Choroid plexus epithelial cell (primary cell): ENCODE data around the gene PROCA1.
"Not testable (repeated sequence)": the region's sequence is repeated elsewhere in the genome, so short reads cannot be mapped to it uniquely, and the experiment has no call there.

Source experiments
- DNase-seq: peaks from one replicate; pipeline ENCODE4 v3.0.0-alpha.2; 2010; ENCODE audit warnings: low read depth
- H3K4me3 ChIP-seq: 2 replicates; pipeline ENCODE4 v1.5.1; 2011; ENCODE audit warnings: low read depth, mild to moderate bottlenecking, control low read depth, low read length, moderate library complexity
- TF ChIP-seq, protein P1 (sequence below): conservative IDR thresholded peaks from 2 replicates; pipeline ENCODE4 v1.5.1; 2011; ENCODE audit warnings: low read depth, mild to moderate bottlenecking, control low read depth, inconsistent platforms, low read length, moderate library complexity

The PROCA1 gene

DNA sequence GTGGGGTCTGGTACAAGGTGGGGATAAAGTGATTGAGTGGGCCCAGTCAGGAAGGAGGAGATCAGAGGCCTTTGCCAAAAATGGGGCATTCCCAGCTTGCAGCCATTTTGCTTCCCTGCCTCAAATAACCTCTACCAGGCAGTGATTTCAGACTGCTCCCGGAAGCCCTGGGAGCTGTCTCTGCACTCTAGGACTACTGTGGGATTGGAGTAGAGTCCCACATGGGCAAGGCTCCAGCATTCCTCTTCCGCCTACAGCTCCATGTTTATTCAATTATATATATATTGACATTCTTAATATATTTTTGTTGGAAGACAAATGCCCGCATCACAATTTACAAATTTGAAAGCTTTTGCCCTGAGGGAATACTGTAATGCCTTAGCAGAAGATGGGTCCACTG is 36.2 kb downstream of the PROCA1 start:
- no peak overlapping the region for H3K4me3 ChIP-seq
- no peak for DNase-seq
- TF ChIP-seq, protein P1, sequence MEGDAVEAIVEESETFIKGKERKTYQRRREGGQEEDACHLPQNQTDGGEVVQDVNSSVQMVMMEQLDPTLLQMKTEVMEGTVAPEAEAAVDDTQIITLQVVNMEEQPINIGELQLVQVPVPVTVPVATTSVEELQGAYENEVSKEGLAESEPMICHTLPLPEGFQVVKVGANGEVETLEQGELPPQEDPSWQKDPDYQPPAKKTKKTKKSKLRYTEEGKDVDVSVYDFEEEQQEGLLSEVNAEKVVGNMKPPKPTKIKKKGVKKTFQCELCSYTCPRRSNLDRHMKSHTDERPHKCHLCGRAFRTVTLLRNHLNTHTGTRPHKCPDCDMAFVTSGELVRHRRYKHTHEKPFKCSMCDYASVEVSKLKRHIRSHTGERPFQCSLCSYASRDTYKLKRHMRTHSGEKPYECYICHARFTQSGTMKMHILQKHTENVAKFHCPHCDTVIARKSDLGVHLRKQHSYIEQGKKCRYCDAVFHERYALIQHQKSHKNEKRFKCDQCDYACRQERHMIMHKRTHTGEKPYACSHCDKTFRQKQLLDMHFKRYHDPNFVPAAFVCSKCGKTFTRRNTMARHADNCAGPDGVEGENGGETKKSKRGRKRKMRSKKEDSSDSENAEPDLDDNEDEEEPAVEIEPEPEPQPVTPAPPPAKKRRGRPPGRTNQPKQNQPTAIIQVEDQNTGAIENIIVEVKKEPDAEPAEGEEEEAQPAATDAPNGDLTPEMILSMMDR: no peak

DNA sequence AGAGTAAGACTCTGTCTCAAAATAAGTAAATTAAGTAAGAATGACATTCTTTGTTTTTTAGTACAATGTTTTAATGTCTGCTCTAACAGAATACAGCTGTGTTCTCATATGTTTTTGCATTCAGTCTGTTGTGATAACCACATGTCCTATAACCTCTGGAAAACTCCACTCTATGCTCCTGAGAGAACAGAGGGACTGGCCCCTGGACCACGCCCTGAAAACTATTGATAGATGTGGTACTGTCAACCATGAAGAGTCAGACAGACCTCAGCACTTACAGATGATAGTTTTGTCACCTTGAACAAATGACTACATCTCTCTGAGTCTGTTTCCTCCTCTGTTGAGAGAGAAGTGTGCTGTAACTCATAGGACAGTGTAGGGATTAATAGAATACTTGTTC is 41.8 kb downstream of the PROCA1 start:
- H3K4me3 ChIP-seq: no peak overlapping the region
- DNase-seq: no peak
- TF ChIP-seq, protein P1: no peak

DNA sequence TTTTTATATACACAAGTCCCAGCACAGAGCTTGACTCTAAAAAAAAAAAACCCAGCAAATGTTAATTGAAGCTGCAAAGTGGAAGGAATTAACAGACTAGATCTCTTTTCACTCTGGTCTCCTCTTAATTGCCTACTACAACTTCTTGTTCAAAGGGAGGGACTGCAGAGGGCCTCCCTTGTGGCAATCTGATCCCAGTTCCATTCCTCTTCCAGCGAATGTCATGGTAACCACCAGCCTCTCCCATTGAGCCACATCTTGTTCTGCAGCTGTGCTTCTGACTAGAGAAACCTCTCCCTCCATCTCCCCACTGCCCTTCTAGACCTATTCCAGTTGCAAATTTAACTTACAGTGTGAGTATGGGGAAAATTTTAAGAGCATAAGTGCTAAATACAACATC is 43.8 kb downstream of the PROCA1 start:
- DNase-seq: no peak
- TF ChIP-seq, protein P1: no peak
- H3K4me3 ChIP-seq: no peak overlapping the region

DNA sequence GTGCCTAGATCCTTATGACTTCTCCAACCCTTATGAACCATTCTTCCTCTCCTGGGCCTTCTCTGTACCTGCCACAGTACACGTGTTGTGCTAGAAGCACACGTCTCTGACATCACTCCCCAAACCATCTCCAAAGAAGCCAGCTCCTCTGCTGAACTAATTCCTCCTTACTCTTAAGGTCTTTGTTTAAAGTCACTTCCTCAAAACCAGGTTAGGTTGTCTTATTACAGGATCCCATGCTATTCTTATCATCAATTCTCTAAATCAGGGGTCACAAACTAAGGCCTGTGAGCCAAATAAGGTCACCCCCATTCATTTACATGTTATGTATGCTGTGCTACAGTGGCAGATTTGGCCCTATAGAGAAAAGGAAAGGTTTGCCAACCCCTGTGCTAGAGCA is 45.7 kb downstream of the PROCA1 start:
- no peak overlapping the region for H3K4me3 ChIP-seq
- no peak for DNase-seq
- TF ChIP-seq, protein P1: no peak

DNA sequence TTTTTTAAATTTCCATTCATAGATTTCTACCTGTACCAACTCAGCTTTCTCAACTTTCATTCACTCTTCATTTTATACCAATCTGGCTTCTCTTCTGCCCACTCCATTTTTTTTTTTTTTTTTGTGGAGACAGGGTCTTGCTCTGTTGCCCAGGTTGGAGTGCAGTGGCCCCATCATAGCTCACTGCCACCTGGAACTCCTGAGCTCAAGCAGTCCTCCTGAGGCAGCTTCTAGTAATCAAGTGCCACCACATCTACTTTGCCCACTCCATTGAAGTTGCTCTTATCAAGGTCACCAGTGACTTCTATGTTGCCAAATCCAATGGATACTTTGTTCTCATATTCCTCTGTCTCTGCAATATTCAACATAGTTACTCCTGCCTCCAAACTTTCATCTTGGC is 48.0 kb downstream of the PROCA1 start:
- no peak overlapping the region for H3K4me3 ChIP-seq
- DNase-seq: no peak
- TF ChIP-seq, protein P1: no peak

DNA sequence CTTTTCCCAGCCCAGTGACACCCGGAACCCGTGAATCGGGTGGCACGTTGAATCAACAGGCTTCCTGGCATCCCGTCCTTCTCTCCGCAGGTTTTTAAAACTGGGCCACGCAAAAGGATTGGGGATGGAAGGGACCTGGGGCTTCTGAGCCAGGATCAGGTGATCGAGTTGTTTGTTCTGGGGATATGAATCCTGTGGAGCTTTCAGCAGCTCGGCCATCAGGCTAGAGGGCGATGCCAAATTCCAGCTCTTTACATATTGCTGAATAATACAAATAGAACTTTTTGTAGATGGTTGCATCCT is 49.2 kb downstream of the PROCA1 start:
- peak; percentile 48 for DNase-seq
- TF ChIP-seq, protein P1: no peak
- peak overlapping the region; percentile 94 for H3K4me3 ChIP-seq

DNA sequence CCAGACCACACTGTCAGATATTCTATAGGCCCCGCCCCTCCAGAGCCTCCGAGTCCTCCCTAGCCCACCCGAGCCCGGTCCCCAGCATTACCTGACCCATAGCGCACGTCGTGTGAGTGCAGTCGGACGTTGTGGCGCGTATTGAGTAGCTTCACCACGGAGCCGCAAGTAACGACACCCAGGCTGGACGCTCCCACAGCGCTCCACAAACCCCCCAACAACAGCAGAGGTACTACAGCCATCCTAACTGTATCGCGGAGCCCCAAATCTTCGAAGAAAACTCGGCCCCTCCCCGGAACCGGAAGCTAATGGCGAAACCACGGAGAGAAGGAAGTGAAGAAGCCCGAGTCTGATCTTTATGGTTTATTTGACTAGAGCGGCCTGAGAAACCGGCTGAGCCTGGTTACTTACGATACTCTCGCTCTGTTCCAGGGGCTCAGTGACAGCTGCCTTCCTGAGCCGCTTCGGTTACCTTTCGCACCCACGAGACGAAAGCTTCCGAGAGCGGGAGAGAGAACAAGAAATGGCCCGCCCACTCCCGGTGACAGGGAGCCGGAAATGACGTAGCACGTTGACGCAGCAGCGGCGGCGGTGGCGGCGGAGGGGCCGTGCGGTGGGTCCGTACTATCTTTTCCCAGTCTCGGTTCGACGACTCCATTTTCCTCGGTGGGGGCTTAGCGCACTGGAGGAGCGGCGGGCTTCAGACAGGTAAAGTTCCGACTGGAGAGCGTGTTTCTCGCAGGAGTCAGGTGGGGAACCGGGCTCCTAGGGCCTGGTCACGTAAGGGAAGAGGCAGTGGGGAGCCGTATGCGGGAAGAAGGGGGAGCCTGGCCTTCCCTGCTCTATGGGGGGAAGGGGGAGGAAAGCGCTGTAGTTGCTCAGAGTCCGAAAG is 49.8 kb downstream of the PROCA1 start, which contains the start of the genes SDF2 and SUPT6H:
Gene SDF2 (minus strand): TSS at position 272 of the 892 bp plus-strand sequence. CDS start 30 bp downstream, at position 242.
Gene SUPT6H (plus strand): TSS at position 571 of the 892 bp plus-strand sequence. CDS start 11,197 bp downstream, outside the sequence.
- peak; percentile 84 for DNase-seq
- H3K4me3 ChIP-seq: peak within 1 kb of the TSS; percentile 94
- TF ChIP-seq, protein P1: no peak

DNA sequence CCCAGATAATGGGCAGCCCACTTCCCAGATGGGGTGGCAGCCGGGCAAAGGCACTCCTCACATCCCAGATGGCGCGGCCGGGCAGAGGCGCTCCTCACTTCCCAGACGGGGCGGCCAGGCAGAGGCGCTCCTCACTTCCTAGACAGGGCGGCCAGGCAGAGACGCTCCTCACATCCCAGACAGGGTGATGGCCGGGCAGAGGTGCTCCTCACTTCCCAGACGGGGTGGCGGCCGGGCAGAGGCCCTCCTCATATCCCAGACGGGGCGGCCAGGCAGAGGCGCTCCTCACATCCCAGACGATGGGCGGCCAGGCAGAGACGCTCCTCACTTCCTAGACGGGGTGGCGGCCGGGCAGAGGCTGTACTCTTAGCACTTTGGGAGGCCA is 52.2 kb downstream of the PROCA1 start:
- H3K4me3 ChIP-seq, DNase-seq: not testable (repeated sequence)

DNA sequence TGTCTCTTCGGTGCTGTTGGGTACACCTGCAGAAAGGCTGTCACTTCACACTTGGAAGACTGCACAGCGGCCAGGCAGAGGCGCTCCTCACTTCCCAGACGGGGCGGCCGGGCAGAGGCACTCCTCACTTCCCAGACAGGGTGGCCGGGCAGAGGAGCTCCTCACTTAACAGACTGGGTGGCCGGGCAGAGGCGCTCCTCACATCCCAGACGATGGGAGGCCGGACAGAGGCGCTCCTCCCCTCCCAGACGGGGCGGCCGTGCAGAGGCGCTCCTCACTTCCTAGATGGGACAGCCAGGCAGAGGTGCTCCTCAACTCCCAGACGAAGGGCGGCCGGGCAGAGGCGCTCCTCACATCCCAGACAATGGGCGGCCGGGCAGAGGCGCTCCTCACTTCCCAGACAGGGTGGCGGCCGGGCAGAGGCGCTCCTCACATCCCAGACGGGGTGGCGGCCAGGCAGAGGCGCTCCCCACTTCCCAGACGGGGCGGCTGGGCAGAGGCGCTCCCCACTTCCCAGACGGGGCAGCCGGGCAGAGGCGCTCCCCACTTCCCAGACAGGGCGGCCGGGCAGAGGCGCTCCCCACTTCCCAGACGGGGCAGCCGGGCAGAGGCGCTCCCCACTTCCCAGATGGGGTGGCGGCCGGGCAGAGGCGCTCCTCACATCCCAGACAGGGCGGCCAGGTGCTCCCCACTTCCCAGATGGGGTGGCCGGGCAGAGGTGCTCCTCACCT is 52.8 kb downstream of the PROCA1 start:
- H3K4me3 ChIP-seq, DNase-seq: not testable (repeated sequence)

DNA sequence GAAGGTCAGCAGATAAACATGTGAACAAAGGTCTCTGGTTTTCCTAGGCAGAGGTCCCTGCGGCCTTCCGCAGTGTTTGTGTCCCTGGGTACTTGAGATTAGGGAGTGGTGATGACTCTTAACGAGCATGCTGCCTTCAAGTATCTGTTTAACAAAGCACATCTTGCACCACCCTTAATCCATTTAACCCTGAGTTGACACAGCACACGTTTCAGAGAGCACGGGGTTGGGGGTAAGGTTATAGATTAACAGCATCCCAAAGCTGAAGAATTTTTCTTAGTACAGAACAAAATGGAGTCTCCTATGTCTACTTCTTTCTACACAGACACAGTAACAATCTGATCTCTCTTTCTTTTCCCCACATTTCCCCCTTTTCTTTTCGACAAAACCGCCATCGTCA is 53.3 kb downstream of the PROCA1 start:
- H3K4me3 ChIP-seq, DNase-seq: not testable (repeated sequence)
